Large intestine (tissue), 3 donors: Measurements from ENCODE around the gene CCDC85C. TPM values are rescaled to one million over a fixed set of nuclear protein-coding genes. Genes with fewer than 3 reads are reported as not detected.

ENCODE experiments used
- DNase-seq, 2 donors: peaks; one replicate each; pipeline versions ENCODE4 v3.0.0 to v3.0.0-alpha.2; 2013
- H3K27ac ChIP-seq: one replicate; pipeline ENCODE4 v1.5.1; 2013; ENCODE audit warnings: low read length
- H3K27me3 ChIP-seq: 2 replicates; pipeline ENCODE4 v1.6.1; 2013; ENCODE audit warnings: low read length; ENCODE audit not compliant: control insufficient read depth, insufficient read depth
- H3K36me3 ChIP-seq: 2 replicates; pipeline ENCODE4 v1.6.1; 2013; ENCODE audit warnings: low read length; ENCODE audit not compliant: control insufficient read depth, insufficient read depth
- H3K4me1 ChIP-seq: one replicate; pipeline ENCODE4 v1.6.1; 2013; ENCODE audit warnings: low read length; ENCODE audit not compliant: control insufficient read depth, insufficient read depth
- H3K4me3 ChIP-seq: one replicate; pipeline ENCODE4 v1.5.1; 2013; ENCODE audit warnings: low read length
- H3K9me3 ChIP-seq: one replicate; pipeline ENCODE4 v1.6.1; 2013; ENCODE audit warnings: mild to moderate bottlenecking, low read depth, low read length, moderate library complexity; ENCODE audit not compliant: control insufficient read depth
- WGBS: methylation state at CpG from one replicate; pipeline ENCODE4 v1.1.5; 2013; ENCODE audit warnings: low lambda C conversion rate; ENCODE audit not compliant: insufficient coverage; 5-methylcytosine and 5-hydroxymethylcytosine counted together
- polyA plus RNA-seq: library from polyadenylated mRNA; unstranded; fragments of 120-200 nt; gene quantifications from one replicate; pipeline ENCODE4 v1.2.1, GENCODE V29; 2013

CCDC85C gene
- polyA plus RNA-seq, 1 donor = 28.5 TPM

DNA sequence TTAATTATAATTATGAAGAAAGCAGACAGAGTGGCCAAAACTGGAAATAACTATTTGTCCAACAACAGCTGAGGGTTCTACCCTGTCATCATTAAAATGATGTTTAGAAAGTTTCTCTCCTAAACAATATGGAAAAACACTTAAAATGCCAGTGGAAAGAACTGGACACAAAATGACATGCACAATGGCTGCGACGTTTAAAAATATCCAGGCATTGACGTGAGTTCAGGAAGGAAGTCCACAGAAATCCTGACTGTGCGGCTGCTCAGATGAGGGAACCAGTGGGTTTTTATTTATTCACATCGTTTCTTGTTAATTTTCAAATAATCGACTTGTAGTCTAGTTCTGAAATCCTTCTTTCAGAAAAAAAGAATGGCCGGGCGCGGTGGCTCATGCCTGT is 64.5 kb downstream of the CCDC85C start:
- H3K4me1 ChIP-seq = peaks cover 31% of the 10 kb centered on the region
- 80% methylated on average over 2 of the region's 9 CpGs for WGBS
- H3K27ac ChIP-seq = no peak overlapping the region

DNA sequence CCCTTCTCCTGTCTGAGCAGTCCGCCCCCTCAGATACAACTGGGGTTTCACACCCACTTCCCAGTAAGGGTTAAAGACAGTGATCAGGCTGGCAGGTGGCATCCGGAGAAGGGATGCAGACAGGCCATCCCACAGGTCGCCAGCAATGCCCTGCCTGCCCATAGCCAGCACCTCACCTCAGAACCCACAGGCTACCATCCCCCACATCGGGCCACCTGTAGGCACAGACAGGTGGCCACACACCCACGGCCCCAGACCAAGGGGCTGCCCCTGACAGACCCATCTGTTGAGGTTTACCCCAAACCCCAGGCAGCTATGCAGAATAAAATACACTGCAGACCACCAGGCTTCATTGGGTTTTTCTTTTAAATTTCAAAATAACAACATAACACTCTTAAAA is 65.3 kb downstream of the CCDC85C start:
- Histone ChIP-seq H3K4me1 (peaks cover 31% of the 10 kb centered on the region), H3K9me3 (no peaks in the 10 kb centered on the region), H3K27ac (no peak overlapping the region), H3K27me3 (no peaks in the 10 kb centered on the region), H3K36me3 (peaks cover 5% of the 10 kb centered on the region), H3K4me3 (no peak overlapping the region)
- DNase-seq = no peak
- no CpG with 5 or more reads among the region's 5 CpGs for WGBS

More for the DNA sequence above, 64.5 kb downstream of the CCDC85C start:
- no peaks in the 10 kb centered on the region for H3K27me3 ChIP-seq
- no peak for DNase-seq
- H3K4me3 ChIP-seq = no peak overlapping the region
- no peaks in the 10 kb centered on the region for H3K9me3 ChIP-seq
- H3K36me3 ChIP-seq = peaks cover 5% of the 10 kb centered on the region

DNA sequence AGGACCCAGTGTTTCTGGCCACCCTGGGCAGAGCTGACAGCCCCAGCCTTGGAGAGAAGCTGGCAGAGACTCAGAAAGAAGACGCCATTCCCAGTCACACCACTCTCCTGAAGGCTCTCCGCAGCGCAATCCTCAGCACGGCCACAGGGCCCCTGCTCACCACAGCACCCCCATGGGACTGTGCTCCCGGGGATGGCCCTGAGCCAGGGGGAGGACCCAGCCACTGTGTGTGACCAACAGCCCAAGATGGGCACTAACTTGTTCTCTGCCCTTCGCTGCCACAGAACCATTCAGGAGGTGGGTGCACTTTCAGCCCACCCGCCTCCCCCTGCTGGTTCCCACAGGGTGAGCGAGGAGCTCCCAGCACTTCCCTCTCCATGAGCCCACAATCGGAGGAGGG is 65.7 kb downstream of the CCDC85C start:
- WGBS = no CpG with 5 or more reads among the region's 9 CpGs

GRCh38 chr14:99537399-99537798 is 66.6 kb downstream of the CCDC85C start:
- Histone ChIP-seq H3K27ac (no peak overlapping the region), H3K36me3 (peaks cover 7% of the 10 kb centered on the region), H3K9me3 (no peaks in the 10 kb centered on the region), H3K4me3 (no peak overlapping the region), H3K4me1 (peaks cover 29% of the 10 kb centered on the region), H3K27me3 (no peaks in the 10 kb centered on the region)
- DNase-seq = no peak
- no CpG with 5 or more reads among the region's 6 CpGs for WGBS

More for the DNA sequence above, 65.7 kb downstream of the CCDC85C start:
- Histone ChIP-seq H3K9me3 (no peaks in the 10 kb centered on the region), H3K4me3 (no peak overlapping the region), H3K27me3 (no peaks in the 10 kb centered on the region), H3K36me3 (peaks cover 7% of the 10 kb centered on the region), H3K4me1 (peaks cover 31% of the 10 kb centered on the region), H3K27ac (no peak overlapping the region)
- DNase-seq = no peak

DNA sequence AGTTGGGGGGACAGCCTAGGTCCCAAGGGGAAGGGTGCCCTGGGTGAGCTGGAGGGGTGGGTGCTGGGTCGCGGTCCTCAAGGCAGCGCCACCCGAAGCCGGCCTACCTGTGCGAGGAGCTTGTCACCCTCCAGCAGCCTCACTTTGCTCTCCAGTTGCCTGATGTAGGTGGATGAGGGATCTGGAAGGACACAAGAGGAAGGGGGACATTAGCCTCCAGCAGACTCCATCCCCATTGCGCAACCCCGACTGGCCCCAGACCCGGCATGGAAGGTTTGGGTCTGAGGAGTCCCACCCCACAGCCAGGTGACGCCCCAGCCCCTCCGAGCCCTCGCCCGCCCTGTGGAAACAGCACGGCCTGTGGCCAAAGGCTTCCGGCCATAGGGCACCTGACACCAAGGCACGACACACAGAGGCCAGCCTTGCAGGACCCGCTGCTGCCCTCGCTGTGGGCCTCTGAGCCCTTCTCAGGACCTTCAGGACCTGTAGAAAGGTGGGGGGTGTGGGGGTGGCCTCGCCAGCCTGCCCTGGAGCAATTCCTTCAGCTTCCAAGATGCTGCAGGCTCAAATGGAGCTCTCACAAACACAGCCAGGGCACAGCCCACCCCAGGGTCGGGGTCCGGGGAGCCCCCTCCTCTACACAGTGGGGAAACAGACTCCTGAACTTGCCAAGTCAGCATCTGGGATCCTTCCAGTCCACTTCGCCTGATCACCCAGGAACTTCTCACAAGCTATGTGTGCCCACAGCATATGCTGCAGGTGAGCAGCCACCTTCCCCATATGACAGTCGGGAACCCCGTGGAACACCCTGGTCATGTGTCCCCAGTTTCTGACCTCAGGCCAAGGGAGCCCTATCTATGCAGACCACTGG is 67.9 kb downstream of the CCDC85C start:
- H3K36me3 ChIP-seq = peaks cover 7% of the 10 kb centered on the region
- no peaks in the 10 kb centered on the region for H3K27me3 ChIP-seq
- no peaks in the 10 kb centered on the region for H3K9me3 ChIP-seq
- no peak overlapping the region for H3K27ac ChIP-seq
- DNase-seq = no peak
- peaks cover 22% of the 10 kb centered on the region for H3K4me1 ChIP-seq
- no peak overlapping the region for H3K4me3 ChIP-seq
- no CpG with 5 or more reads among the region's 24 CpGs for WGBS

GRCh38 chr14:99535448-99535847 is 68.6 kb downstream of the CCDC85C start:
- peaks cover 22% of the 10 kb centered on the region for H3K4me1 ChIP-seq
- no peak overlapping the region for H3K27ac ChIP-seq
- WGBS = no CpG with 5 or more reads among the region's 8 CpGs

GRCh38 chr14:99534863-99535262 is 69.1 kb downstream of the CCDC85C start:
- no CpG with 5 or more reads among the region's 13 CpGs for WGBS
- no peaks in the 10 kb centered on the region for H3K9me3 ChIP-seq
- no peaks in the 10 kb centered on the region for H3K27me3 ChIP-seq
- H3K36me3 ChIP-seq = peaks cover 7% of the 10 kb centered on the region
- H3K4me1 ChIP-seq = peaks cover 20% of the 10 kb centered on the region
- no peak for DNase-seq
- H3K27ac ChIP-seq = no peak overlapping the region
- no peak overlapping the region for H3K4me3 ChIP-seq

More at GRCh38 chr14:99535448-99535847, 68.6 kb downstream of the CCDC85C start:
- no peak overlapping the region for H3K4me3 ChIP-seq
- peaks cover 7% of the 10 kb centered on the region for H3K36me3 ChIP-seq
- no peak for DNase-seq
- H3K9me3 ChIP-seq = no peaks in the 10 kb centered on the region
- no peaks in the 10 kb centered on the region for H3K27me3 ChIP-seq

- H3K36me3 ChIP-seq = peaks cover 10% of the 10 kb centered on the region
- H3K4me3 ChIP-seq = no peak overlapping the region
- DNase-seq = no peak
- no peak overlapping the region for H3K27ac ChIP-seq
- peaks cover 20% of the 10 kb centered on the region for H3K4me1 ChIP-seq
- H3K27me3 ChIP-seq = no peaks in the 10 kb centered on the region
- no CpG with 5 or more reads among the region's 6 CpGs for WGBS
- H3K9me3 ChIP-seq = no peaks in the 10 kb centered on the region
Observed at GRCh38 chr14:99534333-99534732, 69.7 kb downstream of the CCDC85C start.

DNA sequence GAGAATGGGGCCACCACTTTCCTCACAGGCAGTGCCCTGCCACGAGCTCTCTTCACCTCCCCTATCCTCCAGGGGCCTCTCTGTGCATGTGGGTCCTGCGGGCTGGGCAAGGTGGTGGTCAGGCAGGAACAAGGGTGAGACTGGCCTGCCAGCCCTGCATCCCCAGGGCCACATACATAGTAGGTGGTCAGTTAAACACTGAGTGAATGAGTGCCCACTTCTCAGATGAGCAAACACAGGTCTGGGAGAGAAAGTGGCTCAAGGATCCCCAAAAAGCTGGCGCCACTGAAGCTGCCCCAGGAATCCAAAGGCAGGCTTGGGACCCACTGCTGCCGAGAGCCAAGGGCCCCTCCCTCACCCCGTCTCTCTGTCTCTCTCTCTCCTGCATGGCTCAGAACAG is 71.7 kb downstream of the CCDC85C start:
- Histone ChIP-seq H3K27ac (no peak overlapping the region), H3K9me3 (no peaks in the 10 kb centered on the region), H3K4me3 (no peak overlapping the region), H3K36me3 (peaks cover 10% of the 10 kb centered on the region), H3K4me1 (peaks cover 7% of the 10 kb centered on the region), H3K27me3 (no peaks in the 10 kb centered on the region)
- no CpG with 5 or more reads among the region's 5 CpGs for WGBS
- DNase-seq = no peak

DNA sequence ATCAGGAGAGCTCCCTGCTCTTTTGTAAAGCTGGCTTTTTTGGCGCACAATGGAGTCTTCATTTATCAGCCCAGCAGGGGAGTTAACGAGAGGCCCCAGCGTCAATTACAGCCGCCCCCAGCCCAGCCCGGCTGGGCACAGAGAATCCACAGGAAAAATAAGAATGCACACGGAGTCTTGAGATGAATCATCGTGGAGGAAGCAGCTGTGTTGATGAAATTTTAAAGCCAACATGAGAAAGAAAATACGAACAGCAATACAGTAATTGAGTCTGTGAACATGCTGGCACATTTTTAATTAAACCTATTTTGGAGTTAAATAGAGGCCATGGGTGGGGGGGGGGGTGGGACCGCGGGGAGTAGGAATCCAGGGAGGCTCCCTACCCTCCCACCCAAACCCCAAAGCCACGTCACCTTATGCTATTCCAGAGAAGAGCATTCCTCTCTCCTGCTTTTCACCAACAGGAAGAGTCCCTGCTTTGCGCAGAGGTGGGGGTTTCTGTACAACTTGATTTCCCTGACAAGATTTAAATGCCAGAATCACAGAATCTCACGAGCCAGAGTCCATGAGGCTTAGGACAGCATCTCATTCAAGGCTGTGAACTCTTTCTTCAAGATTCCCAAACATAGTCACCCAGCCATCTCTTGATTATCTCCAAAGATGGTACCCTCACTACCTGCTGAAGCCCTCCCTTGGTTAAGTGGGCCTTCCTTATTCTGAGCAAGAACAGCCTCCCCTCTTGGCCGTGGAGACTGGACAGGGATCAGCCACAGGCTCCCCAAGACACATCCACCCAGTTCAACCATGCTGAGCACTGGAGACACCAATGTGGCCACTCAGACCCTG is 72.5 kb downstream of the CCDC85C start:
- H3K27me3 ChIP-seq = no peaks in the 10 kb centered on the region
- 90% methylated on average over 2 of the region's 14 CpGs for WGBS
- DNase-seq = no peak
- H3K27ac ChIP-seq = no peak overlapping the region
- peaks cover 10% of the 10 kb centered on the region for H3K36me3 ChIP-seq
- no peaks in the 10 kb centered on the region for H3K4me1 ChIP-seq
- no peak overlapping the region for H3K4me3 ChIP-seq
- no peaks in the 10 kb centered on the region for H3K9me3 ChIP-seq
